DND-41 (cell line): Measurements from ENCODE around the gene TRAM2.

ENCODE experiments used
- CTCF ChIP-seq: IDR thresholded peaks from 2 replicates; pipeline ENCODE4 v1.5.1; 2012; ENCODE audit warnings: borderline replicate concordance, low read length, moderate library complexity, mild to moderate bottlenecking; ENCODE audit not compliant: poor library complexity, severe bottlenecking; ENCODE audit errors: extremely low read depth
- EZH2 ChIP-seq: IDR thresholded peaks from 3 replicates; pipeline ENCODE4 v1.6.1; 2012; ENCODE audit warnings: borderline replicate concordance, low read depth, mild to moderate bottlenecking, moderate library complexity, low read length, inconsistent platforms; ENCODE audit not compliant: severe bottlenecking

- TF ChIP-seq CTCF (no peak), EZH2 (no peak)
These were observed 21.9 kb upstream of the TRAM2 start for GRCh38 chr6:52598824-52599190.
